GM19463 (cell line): Measurements from ENCODE around the gene TTC33.

Experiments used
- ATAC-seq: cut with Tn5 transposase; IDR thresholded peaks from one replicate; pipeline ENCODE4 v1.9.1; 2021; ENCODE audit warnings: mild to moderate bottlenecking, moderate library complexity; ENCODE audit not compliant: unreplicated experiment

TTC33 gene

GRCh38 chr5:40618926-40619325 is 136.8 kb downstream of the TTC33 start:
- no peak for ATAC-seq

GRCh38 chr5:40616781-40617180 is 139.0 kb downstream of the TTC33 start:
- no peak for ATAC-seq

- ATAC-seq: no peak
Measured at GRCh38 chr5:40615586-40616170, 140.1 kb downstream of the TTC33 start.

GRCh38 chr5:40614923-40615585 is 140.7 kb downstream of the TTC33 start:
- ATAC-seq: no peak

- ATAC-seq: no peak
Measured at GRCh38 chr5:40614466-40614865, 141.3 kb downstream of the TTC33 start.

- no peak for ATAC-seq
Measured at GRCh38 chr5:40607202-40607601, 148.6 kb downstream of the TTC33 start.

- ATAC-seq: no peak
Measured at GRCh38 chr5:40606077-40606765, 149.5 kb downstream of the TTC33 start.

- ATAC-seq: no peak
Measured at GRCh38 chr5:40605295-40605958, 150.3 kb downstream of the TTC33 start.

GRCh38 chr5:40603378-40603777 is 152.4 kb downstream of the TTC33 start:
- no peak for ATAC-seq

GRCh38 chr5:40601198-40601868 is 154.4 kb downstream of the TTC33 start:
- no peak for ATAC-seq

- ATAC-seq: no peak
Measured at GRCh38 chr5:40600383-40600782, 155.4 kb downstream of the TTC33 start.

GRCh38 chr5:40599676-40600075 is 156.1 kb downstream of the TTC33 start:
- ATAC-seq: no peak

- ATAC-seq: no peak
Measured at GRCh38 chr5:40594811-40595210, 160.9 kb downstream of the TTC33 start.

GRCh38 chr5:40591727-40592396 is 163.9 kb downstream of the TTC33 start:
- peak; percentile 94 for ATAC-seq

- ATAC-seq: no peak
Measured at GRCh38 chr5:40587376-40587775, 168.4 kb downstream of the TTC33 start.

- no peak for ATAC-seq
Measured at GRCh38 chr5:40585537-40586267, 170.1 kb downstream of the TTC33 start.

GRCh38 chr5:40584054-40584453 is 171.7 kb downstream of the TTC33 start:
- no peak for ATAC-seq

- peak; percentile 94 for ATAC-seq
Measured at GRCh38 chr5:40578501-40579451, 177.0 kb downstream of the TTC33 start.

GRCh38 chr5:40577718-40578117 is 178.0 kb downstream of the TTC33 start:
- no peak for ATAC-seq
